Measurements from ENCODE around the gene ACTR2. TPM values are rescaled to one million over a fixed set of nuclear protein-coding genes. Genes with fewer than 3 reads are reported as not detected.
"Not testable (repeated sequence)": the region's sequence is repeated elsewhere in the genome, so short reads cannot be mapped to it uniquely, and the experiment has no call there.

Gene ACTR2
- total RNA-seq, 4 donors from 2014 or later, result 56.9 to 123 (median 81.8) TPM

DNA sequence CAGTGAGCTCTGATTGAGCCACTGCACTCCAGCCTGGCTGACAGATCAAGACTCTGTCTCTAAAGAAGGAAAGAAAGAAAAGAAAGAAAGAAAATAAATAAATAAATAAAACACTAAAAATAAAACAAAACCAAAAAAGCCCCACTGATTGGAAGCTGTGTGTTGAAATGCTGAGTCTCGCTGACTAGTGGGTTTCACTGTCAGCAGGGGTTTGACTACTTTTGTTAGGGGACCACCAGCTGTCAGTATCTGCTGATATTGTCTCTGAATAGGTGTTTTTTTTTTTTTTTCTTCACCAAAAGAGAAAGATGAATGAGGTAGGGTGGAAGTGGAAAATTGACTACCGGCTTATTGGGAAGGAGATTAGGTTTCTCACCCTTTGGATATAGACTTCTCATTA is 12.8 kb upstream of the ACTR2 start:
- DNase-seq, result no peak
- 95 to 100% methylated on average over 2 of the region's 2 CpGs for WGBS, 2 donors (ENCODE audit: low coverage in 1 of 2)
- in situ Hi-C loops (cut with MboI; ENCODE audit: low pct_ligation_motif_present in 1 of 4, low pct_unique_long_range_greater_than_20kb in 1 of 4, low sequenced_read_pairs in 3 of 4), result no loop called here

DNA sequence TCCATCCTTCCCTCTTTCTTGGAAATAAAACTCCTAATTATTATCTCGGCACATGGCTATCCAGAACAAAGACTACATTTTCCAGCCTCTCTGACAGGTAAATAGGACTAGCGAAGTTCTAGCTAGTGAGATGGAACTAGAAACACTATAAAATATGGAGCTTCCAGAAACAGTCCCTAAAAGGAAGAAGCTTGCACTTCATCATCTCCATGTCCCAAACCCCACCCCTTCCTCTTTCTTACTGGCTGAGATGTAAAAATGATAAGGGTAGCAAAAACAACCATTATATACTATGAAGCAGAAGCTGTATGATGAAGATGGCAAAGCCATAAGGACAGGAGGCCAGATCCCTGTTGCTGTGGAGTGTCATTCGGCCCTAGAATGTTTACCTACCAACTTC is 11.7 kb upstream of the ACTR2 start:
- H3K9me3 ChIP-seq, result no peaks in the 10 kb centered on the region
- 91 to 94% methylated on average over 2 to 3 of the region's 3 CpGs for WGBS, 2 donors (ENCODE audit: low coverage in 1 of 2)
- peaks cover 0 to 13% (median 7%) of the 10 kb centered on the region in 4 donors for H3K4me1 ChIP-seq
- no peak for TF ChIP-seq CTCF (IDR thresholded peaks at IDR 0.05)
- no peak for TF ChIP-seq POLR2AphosphoS5 (IDR thresholded peaks at IDR 0.05)
- TF ChIP-seq POLR2A (IDR thresholded peaks at IDR 0.05), result no peak
- no peak for TF ChIP-seq EP300 (IDR thresholded peaks at IDR 0.05; ENCODE audit: low read depth)
- no peaks in the 10 kb centered on the region for H3K36me3 ChIP-seq
- no peak overlapping the region for H3K27ac ChIP-seq
- in situ Hi-C loops (cut with MboI; ENCODE audit: low pct_ligation_motif_present in 1 of 4, low pct_unique_long_range_greater_than_20kb in 1 of 4, low sequenced_read_pairs in 3 of 4) (no loop called here), intact Hi-C loops (cut with DNase I; ENCODE audit: low total_unique reads) (no loop called here)
- no peaks in the 10 kb centered on the region for H3K27me3 ChIP-seq
- H3K4me3 ChIP-seq, result no peak overlapping the region
- no peak for DNase-seq

More for the DNA sequence above, 12.8 kb upstream of the ACTR2 start:
- no peaks in the 10 kb centered on the region for H3K27me3 ChIP-seq
- no peak overlapping the region for H3K4me3 ChIP-seq
- intact Hi-C loops (cut with DNase I; ENCODE audit: low total_unique reads), result no loop called here
- TF ChIP-seq POLR2A (IDR thresholded peaks at IDR 0.05) (no peak), CTCF (IDR thresholded peaks at IDR 0.05) (no peak), EP300 (IDR thresholded peaks at IDR 0.05; ENCODE audit: low read depth) (no peak)
- no peaks in the 10 kb centered on the region for H3K9me3 ChIP-seq
- peaks cover 0 to 13% (median 7%) of the 10 kb centered on the region in 4 donors for H3K4me1 ChIP-seq
- no peak overlapping the region for H3K27ac ChIP-seq
- H3K36me3 ChIP-seq, result no peaks in the 10 kb centered on the region

DNA sequence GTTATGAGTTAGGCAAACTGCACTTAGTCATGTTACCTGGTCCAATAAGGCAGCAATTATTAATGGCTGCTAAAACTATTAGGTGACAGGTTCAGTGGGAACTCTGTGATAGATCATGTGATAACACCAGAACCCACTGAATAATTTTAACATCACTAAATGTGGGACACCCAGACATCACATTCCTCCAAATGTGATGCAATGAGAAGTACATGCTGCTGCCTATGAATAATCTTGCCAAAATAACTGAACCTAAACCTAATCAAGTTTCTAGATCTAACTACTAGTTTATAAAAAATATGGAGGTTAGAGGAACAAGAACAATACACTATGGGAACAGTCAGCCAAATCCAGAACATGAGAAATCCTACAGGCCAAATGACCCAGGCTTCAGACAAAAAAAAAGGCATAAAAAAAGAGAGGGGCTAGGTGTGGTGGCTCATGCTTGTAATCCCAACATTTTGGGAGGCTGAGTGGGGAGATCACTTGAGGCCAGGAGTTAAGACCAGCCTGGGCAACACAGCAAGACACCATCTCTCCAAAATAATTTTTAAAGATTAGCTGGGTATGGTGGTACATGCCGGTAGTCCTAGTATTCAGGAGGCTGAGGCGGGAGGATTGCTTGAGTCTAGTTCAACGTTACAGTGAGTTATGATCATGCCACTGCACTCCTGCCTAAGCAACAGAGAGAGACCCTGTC is 7.0 kb upstream of the ACTR2 start:
- 81% methylated on average over 3 of the region's 3 CpGs; no CpG with 5 or more reads in 1 of the 2 donors for WGBS, 2 donors (ENCODE audit: low coverage in 1 of 2)
- H3K27me3 ChIP-seq, result no peaks in the 10 kb centered on the region
- intact Hi-C loops (cut with DNase I; ENCODE audit: low total_unique reads) (no loop called here), in situ Hi-C loops (cut with MboI; ENCODE audit: low pct_ligation_motif_present in 1 of 4, low pct_unique_long_range_greater_than_20kb in 1 of 4, low sequenced_read_pairs in 3 of 4) (no loop called here)
- H3K9me3 ChIP-seq, result no peaks in the 10 kb centered on the region
- H3K27ac ChIP-seq, result no peak overlapping the region
- no peaks in the 10 kb centered on the region for H3K36me3 ChIP-seq
- H3K4me3 ChIP-seq, result no peak overlapping the region
- no peak for TF ChIP-seq POLR2A (IDR thresholded peaks at IDR 0.05)
- no peak for TF ChIP-seq EP300 (IDR thresholded peaks at IDR 0.05; ENCODE audit: low read depth)
- no peaks in the 10 kb centered on the region for H3K4me1 ChIP-seq
- DNase-seq, result no peak

- H3K9me3 ChIP-seq; H3K27ac ChIP-seq; H3K4me1 ChIP-seq; H3K27me3 ChIP-seq; in situ Hi-C loops (cut with MboI; ENCODE audit: low pct_ligation_motif_present in 1 of 4, low pct_unique_long_range_greater_than_20kb in 1 of 4, low sequenced_read_pairs in 3 of 4); DNase-seq; H3K4me3 ChIP-seq; intact Hi-C loops (cut with DNase I; ENCODE audit: low total_unique reads); H3K36me3 ChIP-seq: not testable (repeated sequence)
- 88 to 98% methylated on average over 8 of the region's 8 CpGs for WGBS, 2 donors (ENCODE audit: low coverage in 1 of 2)
Measured at GRCh38 chr2:65221275-65221674, 6.4 kb upstream of the ACTR2 start.

- Histone ChIP-seq H3K27me3 (no peaks in the 10 kb centered on the region), H3K4me3 (peak overlapping the region; percentile 89 to 99 (median 98)), H3K36me3 (no peaks in the 10 kb centered on the region), H3K9me3 (no peaks in the 10 kb centered on the region), H3K27ac (peak overlapping the region; percentile 96 to 100 (median 98)), H3K4me1 (peaks cover 9 to 47% (median 32%) of the 10 kb centered on the region in 4 donors)
- in situ Hi-C loops (cut with MboI; ENCODE audit: low pct_ligation_motif_present in 1 of 4, low pct_unique_long_range_greater_than_20kb in 1 of 4, low sequenced_read_pairs in 3 of 4) (no loop called here), intact Hi-C loops (cut with DNase I; ENCODE audit: low total_unique reads) (no loop called here)
- peak; percentile 41 for DNase-seq
- 2% methylated on average over 13 of the region's 13 CpGs; no CpG with 5 or more reads in 1 of the 2 donors for WGBS, 2 donors (ENCODE audit: low coverage in 1 of 2)
- TF ChIP-seq POLR2AphosphoS5 (IDR thresholded peaks at IDR 0.05), result no peak
- TF ChIP-seq EP300 (IDR thresholded peaks at IDR 0.05; ENCODE audit: low read depth), result no peak
- TF ChIP-seq POLR2A (IDR thresholded peaks at IDR 0.05), result no peak
- TF ChIP-seq CTCF (IDR thresholded peaks at IDR 0.05), result no peak
Measured at GRCh38 chr2:65227020-65227455, 593 bp upstream of the ACTR2 start.
